Lower leg skin (tissue), 3 donors: ENCODE measurements around the gene PDS5A.

Experiments
- POLR2A ChIP-seq, 2 donors: fragments of 450-650 bp; IDR thresholded peaks; one replicate each; pipeline ENCODE4 v1.6.1; 2016 to 2017; ENCODE audit warnings: antibody characterized with exemption in 2 of 2, mild to moderate bottlenecking in 1 of 2, moderate library complexity in 1 of 2
- TF ChIP-seq, protein P1 (sequence below), 3 donors: fragments of 450-650 bp; IDR thresholded peaks; one replicate each; pipeline ENCODE4 v1.5.1; 2016; ENCODE audit warnings: antibody characterized with exemption in 3 of 3, mild to moderate bottlenecking in 3 of 3, moderate library complexity in 2 of 3

DNA sequence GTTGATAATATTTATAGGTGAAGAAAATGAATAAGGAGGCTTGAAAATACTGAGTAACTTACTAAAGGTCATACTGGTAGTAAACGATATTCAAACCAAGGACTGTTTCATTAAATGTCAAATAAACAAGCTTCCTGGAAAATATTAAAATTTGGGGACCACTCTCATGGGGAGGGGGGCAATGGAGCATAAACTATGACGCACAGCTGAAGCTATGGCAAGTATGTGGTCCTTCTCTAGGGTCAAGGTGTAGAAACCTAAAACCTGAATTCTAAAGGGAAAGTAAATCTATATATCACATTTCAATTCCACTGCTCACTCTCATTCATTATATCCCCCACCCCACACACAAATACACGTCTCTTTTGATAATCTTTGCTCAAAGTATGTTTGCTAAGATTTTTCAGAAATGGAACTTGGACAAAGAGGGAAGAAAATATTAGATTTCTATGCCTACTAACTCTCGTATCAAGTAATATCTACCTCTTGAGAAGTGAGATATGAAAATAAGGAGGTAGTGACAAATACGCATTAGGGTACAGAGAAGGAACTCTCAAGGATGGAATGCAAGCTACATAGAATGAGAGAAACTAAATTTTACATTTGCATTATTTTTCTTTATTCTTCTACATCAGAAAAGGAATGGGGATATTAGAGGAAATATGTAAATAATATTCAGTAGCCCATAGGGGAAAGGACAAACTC lies 84.6 kb downstream of the PDS5A start:
- TF ChIP-seq POLR2A (IDR thresholded peaks at IDR 0.05) = no peak
- TF ChIP-seq, protein P1, sequence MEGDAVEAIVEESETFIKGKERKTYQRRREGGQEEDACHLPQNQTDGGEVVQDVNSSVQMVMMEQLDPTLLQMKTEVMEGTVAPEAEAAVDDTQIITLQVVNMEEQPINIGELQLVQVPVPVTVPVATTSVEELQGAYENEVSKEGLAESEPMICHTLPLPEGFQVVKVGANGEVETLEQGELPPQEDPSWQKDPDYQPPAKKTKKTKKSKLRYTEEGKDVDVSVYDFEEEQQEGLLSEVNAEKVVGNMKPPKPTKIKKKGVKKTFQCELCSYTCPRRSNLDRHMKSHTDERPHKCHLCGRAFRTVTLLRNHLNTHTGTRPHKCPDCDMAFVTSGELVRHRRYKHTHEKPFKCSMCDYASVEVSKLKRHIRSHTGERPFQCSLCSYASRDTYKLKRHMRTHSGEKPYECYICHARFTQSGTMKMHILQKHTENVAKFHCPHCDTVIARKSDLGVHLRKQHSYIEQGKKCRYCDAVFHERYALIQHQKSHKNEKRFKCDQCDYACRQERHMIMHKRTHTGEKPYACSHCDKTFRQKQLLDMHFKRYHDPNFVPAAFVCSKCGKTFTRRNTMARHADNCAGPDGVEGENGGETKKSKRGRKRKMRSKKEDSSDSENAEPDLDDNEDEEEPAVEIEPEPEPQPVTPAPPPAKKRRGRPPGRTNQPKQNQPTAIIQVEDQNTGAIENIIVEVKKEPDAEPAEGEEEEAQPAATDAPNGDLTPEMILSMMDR (IDR thresholded peaks at IDR 0.05) = no peak
